H9 (cell line): ENCODE data around the gene TMEM175. TPM values are rescaled to one million over a fixed set of nuclear protein-coding genes. Genes with fewer than 3 reads are reported as not detected.

Experiments used
- DNase-seq: peaks from one replicate; pipeline ENCODE4 v3.0.0-alpha.2; 2017
- H2AFZ ChIP-seq: one replicate; pipeline ENCODE4 v1.6.1; 2013; ENCODE audit warnings: mild to moderate bottlenecking, low read length, control low read depth, moderate library complexity
- H2AK5ac ChIP-seq: 2 replicates; pipeline ENCODE4 v1.6.1; 2013; ENCODE audit warnings: low read length, control low read depth, mixed read lengths; ENCODE audit not compliant: insufficient read length
- H2BK120ac ChIP-seq: one replicate; pipeline ENCODE4 v1.6.1; 2013; ENCODE audit warnings: low read depth, mild to moderate bottlenecking, low read length, control low read depth, inconsistent platforms; ENCODE audit not compliant: poor library complexity, severe bottlenecking
- H2BK12ac ChIP-seq: 2 replicates; pipeline ENCODE4 v1.6.1; 2013; ENCODE audit warnings: low read length, control low read depth, mixed read lengths, low read depth; ENCODE audit not compliant: insufficient read length
- H2BK15ac ChIP-seq: 2 replicates; pipeline ENCODE4 v1.6.1; 2013; ENCODE audit warnings: low read depth, low read length, control low read depth
- H2BK20ac ChIP-seq: one replicate; pipeline ENCODE4 v1.6.1; 2013; ENCODE audit warnings: low read depth, mild to moderate bottlenecking, low read length, control low read depth, inconsistent platforms; ENCODE audit not compliant: poor library complexity, severe bottlenecking
- H2BK5ac ChIP-seq: 2 replicates; pipeline ENCODE4 v1.6.1; 2013; ENCODE audit warnings: low read length, control low read depth, mixed read lengths; ENCODE audit not compliant: insufficient read length
- H3K14ac ChIP-seq: 2 replicates; pipeline ENCODE4 v1.6.1; 2013; ENCODE audit warnings: low read length, control low read depth; ENCODE audit not compliant: insufficient read depth
- H3K18ac ChIP-seq: 2 replicates; pipeline ENCODE4 v1.6.1; 2013; ENCODE audit warnings: low read depth, mild to moderate bottlenecking, mixed read lengths, low read length, control low read depth; ENCODE audit not compliant: insufficient read length
- H3K23ac ChIP-seq: 2 replicates; pipeline ENCODE4 v1.6.1; 2013; ENCODE audit warnings: low read length, control low read depth, mixed read lengths, low read depth; ENCODE audit not compliant: insufficient read length
- H3K23me2 ChIP-seq: 2 replicates; pipeline ENCODE4 v1.6.1; 2013; ENCODE audit warnings: low read depth, mild to moderate bottlenecking, mixed read lengths, low read length, control low read depth; ENCODE audit not compliant: insufficient read length, poor library complexity, severe bottlenecking
- H3K27ac ChIP-seq: 2 replicates; pipeline ENCODE4 v1.5.1; 2013; ENCODE audit warnings: low read length, control low read depth, mixed read lengths, low read depth; ENCODE audit not compliant: insufficient read length
- H3K27me3 ChIP-seq: 2 replicates; pipeline ENCODE4 v1.6.1; 2013; ENCODE audit warnings: low read length, control low read depth, inconsistent platforms; ENCODE audit not compliant: insufficient read depth
- H3K4ac ChIP-seq: 2 replicates; pipeline ENCODE4 v1.6.1; 2013; ENCODE audit warnings: low read depth, mild to moderate bottlenecking, control low read depth, inconsistent platforms, low read length, moderate library complexity
- H3K4me1 ChIP-seq: 2 replicates; pipeline ENCODE4 v1.6.1; 2013; ENCODE audit warnings: low read length, control low read depth, inconsistent platforms; ENCODE audit not compliant: insufficient read depth
- H3K4me2 ChIP-seq: 2 replicates; pipeline ENCODE4 v1.6.1; 2013; ENCODE audit warnings: low read length, control low read depth, mixed read lengths; ENCODE audit not compliant: insufficient read length, insufficient read depth
- H3K56ac ChIP-seq: 2 replicates; pipeline ENCODE4 v1.6.1; 2013; ENCODE audit warnings: low read depth, mild to moderate bottlenecking, mixed read lengths, low read length, control low read depth; ENCODE audit not compliant: insufficient read length
- H3K79me1 ChIP-seq: 2 replicates; pipeline ENCODE4 v1.6.1; 2013; ENCODE audit warnings: low read depth, mild to moderate bottlenecking, moderate library complexity, low read length, control low read depth, inconsistent platforms; ENCODE audit not compliant: insufficient read depth, poor library complexity, severe bottlenecking
- H3K79me2 ChIP-seq: 2 replicates; pipeline ENCODE4 v1.6.1; 2013; ENCODE audit warnings: low read length, control low read depth, inconsistent platforms; ENCODE audit not compliant: insufficient read depth
- H3K9ac ChIP-seq: 2 replicates; pipeline ENCODE4 v1.6.1; 2013; ENCODE audit warnings: low read length, control low read depth, mixed read lengths; ENCODE audit not compliant: insufficient read length; ENCODE audit errors: extremely low read depth
- H3K9me3 ChIP-seq: one replicate; pipeline ENCODE4 v1.6.1; 2013; ENCODE audit warnings: low read depth, low read length, inconsistent platforms; ENCODE audit not compliant: control insufficient read depth
- H3T11ph ChIP-seq: one replicate; pipeline ENCODE4 v1.6.1; 2013; ENCODE audit warnings: mild to moderate bottlenecking, low read length, control low read depth, inconsistent platforms
- H4K20me1 ChIP-seq: one replicate; pipeline ENCODE4 v1.6.1; 2013; ENCODE audit not compliant: control insufficient read depth, insufficient read length, insufficient read depth
- H4K5ac ChIP-seq: 2 replicates; pipeline ENCODE4 v1.6.1; 2013; ENCODE audit warnings: low read depth, mild to moderate bottlenecking, mixed read lengths, low read length, control low read depth; ENCODE audit not compliant: insufficient read length
- H4K8ac ChIP-seq: replicated peaks from 2 replicates; pipeline ENCODE4 v1.6.1; 2013; ENCODE audit warnings: low read length, control low read depth, mixed read lengths, low read depth; ENCODE audit not compliant: insufficient read length
- H4K91ac ChIP-seq: 2 replicates; pipeline ENCODE4 v1.6.1; 2013; ENCODE audit warnings: low read depth, mild to moderate bottlenecking, moderate library complexity, mixed read lengths, low read length, control low read depth; ENCODE audit not compliant: insufficient read length
- H3K27ac Mint-ChIP-seq, 3 experiments: 2 replicates in 2 of 3; 3 replicates in 1 of 3; pipeline ENCODE4 v1.8.0; 2020 to 2021; ENCODE audit warnings: mixed read lengths in 3 of 3, mild to moderate bottlenecking in 1 of 3, moderate library complexity in 1 of 3
- H3K27me3 Mint-ChIP-seq: 2 replicates; pipeline ENCODE4 v1.8.0; 2021; ENCODE audit warnings: low read depth, mild to moderate bottlenecking, moderate library complexity, mixed read lengths
- H3K36me3 Mint-ChIP-seq, 3 experiments: 2 replicates in 2 of 3; 3 replicates in 1 of 3; pipeline ENCODE4 v1.8.0; 2020 to 2021; ENCODE audit warnings: low read depth in 3 of 3, mixed read lengths in 3 of 3; ENCODE audit not compliant: insufficient read depth in 1 of 3
- H3K4me1 Mint-ChIP-seq, 2 experiments: 2 replicates each; pipeline ENCODE4 v1.8.0; 2020; ENCODE audit warnings: mixed read lengths in 2 of 2
- H3K4me3 Mint-ChIP-seq, 2 experiments: 2 replicates in 1 of 2; 3 replicates in 1 of 2; pipeline ENCODE4 v1.8.0; 2020 to 2021; ENCODE audit warnings: mild to moderate bottlenecking in 2 of 2, mixed read lengths in 2 of 2, moderate library complexity in 1 of 2
- H3K9me3 Mint-ChIP-seq, 2 experiments: 2 replicates in 1 of 2; 3 replicates in 1 of 2; pipeline ENCODE4 v1.8.0; 2020; ENCODE audit warnings: mild to moderate bottlenecking in 2 of 2, mixed read lengths in 2 of 2, moderate library complexity in 1 of 2
- WGBS: extraction: QIAGEN DNeasy Blood & Tissue Kit; methylation state at CpG from one replicate; pipeline ENCODE4 v1.1.7; 2013; ENCODE audit warnings: missing lambda C conversion rate, low lambda C conversion rate, mixed read lengths; ENCODE audit not compliant: insufficient read length; ENCODE audit errors: extremely low coverage; 5-methylcytosine and 5-hydroxymethylcytosine counted together
- total RNA-seq: library from RNA; stranded (reverse); gene quantifications from 2 replicates; pipeline ENCODE4 v1.2.1, GENCODE V29; 2021
- TF ChIP-seq, protein P1 (sequence below): fragments of 200-600 bp; sonication (generic); conservative IDR thresholded peaks from 3 replicates; pipeline ENCODE4 v1.8.0; 2021; ENCODE audit warnings: antibody characterized with exemption, mild to moderate bottlenecking

Gene TMEM175
- total RNA-seq, 1 experiment from 2014 or later: 6.4 TPM

DNA sequence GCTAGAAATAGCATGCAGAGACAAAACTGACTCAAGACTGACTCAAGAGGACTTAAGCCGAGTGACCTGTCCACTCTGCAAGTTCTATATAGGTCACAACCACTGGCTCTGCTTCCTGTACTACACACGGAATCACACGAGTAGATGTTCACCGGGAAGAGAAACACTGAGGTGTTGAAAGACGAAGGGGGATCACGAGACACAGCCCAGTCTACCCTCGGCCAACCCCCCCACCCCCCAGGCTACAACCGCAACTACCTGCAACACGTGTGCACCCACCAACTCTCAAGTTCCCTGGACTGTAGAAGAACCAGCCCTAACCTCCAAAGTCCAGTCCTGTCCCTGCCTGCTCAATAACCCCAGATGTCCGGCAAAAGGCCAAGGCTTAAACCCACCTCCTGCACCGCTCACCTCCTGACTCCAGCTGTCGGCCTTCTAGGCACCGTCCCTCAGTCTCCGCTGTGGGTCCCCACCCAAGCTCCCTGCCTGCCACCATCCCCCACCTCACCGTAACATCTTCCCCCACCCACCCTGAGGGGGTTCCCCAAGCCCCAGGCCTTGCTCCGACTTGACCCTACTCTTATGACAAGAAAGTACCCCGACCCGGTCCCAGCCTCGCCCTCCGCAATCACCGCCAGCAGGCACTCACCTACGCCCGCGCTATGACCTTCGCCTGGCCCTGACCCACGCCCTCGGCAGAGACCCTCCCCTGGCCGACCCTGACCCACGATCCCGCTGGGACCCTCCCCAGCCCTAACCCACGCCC is 883 bp upstream of the TMEM175 start:
- H2BK15ac ChIP-seq: no peak overlapping the region
- no peaks in the 10 kb centered on the region; the same call in 1 of the 2 replicates for H3K27me3 Mint-ChIP-seq
- peaks cover 16 to 17% of the 10 kb centered on the region in 2 experiments for H3K4me1 Mint-ChIP-seq
- no peak overlapping the region for H3K23ac ChIP-seq
- TF ChIP-seq, protein P1, sequence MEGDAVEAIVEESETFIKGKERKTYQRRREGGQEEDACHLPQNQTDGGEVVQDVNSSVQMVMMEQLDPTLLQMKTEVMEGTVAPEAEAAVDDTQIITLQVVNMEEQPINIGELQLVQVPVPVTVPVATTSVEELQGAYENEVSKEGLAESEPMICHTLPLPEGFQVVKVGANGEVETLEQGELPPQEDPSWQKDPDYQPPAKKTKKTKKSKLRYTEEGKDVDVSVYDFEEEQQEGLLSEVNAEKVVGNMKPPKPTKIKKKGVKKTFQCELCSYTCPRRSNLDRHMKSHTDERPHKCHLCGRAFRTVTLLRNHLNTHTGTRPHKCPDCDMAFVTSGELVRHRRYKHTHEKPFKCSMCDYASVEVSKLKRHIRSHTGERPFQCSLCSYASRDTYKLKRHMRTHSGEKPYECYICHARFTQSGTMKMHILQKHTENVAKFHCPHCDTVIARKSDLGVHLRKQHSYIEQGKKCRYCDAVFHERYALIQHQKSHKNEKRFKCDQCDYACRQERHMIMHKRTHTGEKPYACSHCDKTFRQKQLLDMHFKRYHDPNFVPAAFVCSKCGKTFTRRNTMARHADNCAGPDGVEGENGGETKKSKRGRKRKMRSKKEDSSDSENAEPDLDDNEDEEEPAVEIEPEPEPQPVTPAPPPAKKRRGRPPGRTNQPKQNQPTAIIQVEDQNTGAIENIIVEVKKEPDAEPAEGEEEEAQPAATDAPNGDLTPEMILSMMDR: no peak
- H3K9me3 Mint-ChIP-seq: no peaks in the 10 kb centered on the region
- no peak overlapping the region for H2BK12ac ChIP-seq
- H3K4me3 Mint-ChIP-seq: peak overlapping the region; percentile 88 to 96
- no peak overlapping the region for H2AFZ ChIP-seq
- H3K56ac ChIP-seq: no peak overlapping the region
- H3K27ac Mint-ChIP-seq: peak overlapping the region; percentile 71 to 95 (median 89); a peak in 6 of 7 replicates
- peaks cover 4% of the 10 kb centered on the region; the same call in 1 of the 2 replicates for H3K4me1 ChIP-seq
- no peak overlapping the region for H2BK120ac ChIP-seq
- H4K8ac ChIP-seq: no peak overlapping the region
- no peak overlapping the region for H2BK5ac ChIP-seq
- H3K18ac ChIP-seq: peak overlapping the region; percentile 2
- no peaks in the 10 kb centered on the region for H3K27me3 ChIP-seq
- H3K27ac ChIP-seq: no peak overlapping the region
- DNase-seq: no peak
- H3K9me3 ChIP-seq: no peaks in the 10 kb centered on the region
- H3K79me2 ChIP-seq: peaks cover 19% of the 10 kb centered on the region; the same call in 1 of the 2 replicates
- H2AK5ac ChIP-seq: no peak overlapping the region
- H4K5ac ChIP-seq: no peak overlapping the region
- H3K36me3 Mint-ChIP-seq: no peaks in the 10 kb centered on the region; a peak in 1 of 7 replicates
- peak overlapping the region; percentile 95 for H3K14ac ChIP-seq
- peak overlapping the region; percentile 79 for H3K9ac ChIP-seq
- H3K23me2 ChIP-seq: peaks cover 18% of the 10 kb centered on the region
- H2BK20ac ChIP-seq: no peak overlapping the region
- no peak overlapping the region for H3T11ph ChIP-seq
- H3K79me1 ChIP-seq: peaks cover 12% of the 10 kb centered on the region
- no CpG with 5 or more reads among the region's 31 CpGs for WGBS
- no peak overlapping the region for H4K91ac ChIP-seq
- peak overlapping the region; percentile 97 for H3K4me2 ChIP-seq
- H3K4ac ChIP-seq: no peak overlapping the region
- H4K20me1 ChIP-seq: peaks cover 2% of the 10 kb centered on the region
